ENCODE results near the gene SHB.

DNA sequence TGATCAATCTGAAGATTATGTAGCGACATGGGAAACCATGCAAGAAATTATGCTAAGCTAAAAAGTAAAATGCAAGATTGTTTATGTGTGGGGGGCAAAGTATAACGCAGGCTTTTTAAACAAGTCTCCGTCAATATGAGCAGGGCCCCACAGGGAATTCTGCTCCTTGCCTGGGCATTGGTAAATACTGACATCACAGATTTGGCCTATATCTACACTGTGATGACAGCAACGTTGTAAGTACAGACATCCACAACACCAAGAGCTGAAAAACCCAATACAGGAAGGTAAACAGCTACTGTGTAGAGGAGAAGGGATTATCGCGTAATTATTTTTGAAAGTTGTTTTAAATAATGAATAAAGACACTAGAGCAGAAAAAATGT lies 90.6 kb downstream of the SHB start:
- TF ChIP-seq, protein P1, sequence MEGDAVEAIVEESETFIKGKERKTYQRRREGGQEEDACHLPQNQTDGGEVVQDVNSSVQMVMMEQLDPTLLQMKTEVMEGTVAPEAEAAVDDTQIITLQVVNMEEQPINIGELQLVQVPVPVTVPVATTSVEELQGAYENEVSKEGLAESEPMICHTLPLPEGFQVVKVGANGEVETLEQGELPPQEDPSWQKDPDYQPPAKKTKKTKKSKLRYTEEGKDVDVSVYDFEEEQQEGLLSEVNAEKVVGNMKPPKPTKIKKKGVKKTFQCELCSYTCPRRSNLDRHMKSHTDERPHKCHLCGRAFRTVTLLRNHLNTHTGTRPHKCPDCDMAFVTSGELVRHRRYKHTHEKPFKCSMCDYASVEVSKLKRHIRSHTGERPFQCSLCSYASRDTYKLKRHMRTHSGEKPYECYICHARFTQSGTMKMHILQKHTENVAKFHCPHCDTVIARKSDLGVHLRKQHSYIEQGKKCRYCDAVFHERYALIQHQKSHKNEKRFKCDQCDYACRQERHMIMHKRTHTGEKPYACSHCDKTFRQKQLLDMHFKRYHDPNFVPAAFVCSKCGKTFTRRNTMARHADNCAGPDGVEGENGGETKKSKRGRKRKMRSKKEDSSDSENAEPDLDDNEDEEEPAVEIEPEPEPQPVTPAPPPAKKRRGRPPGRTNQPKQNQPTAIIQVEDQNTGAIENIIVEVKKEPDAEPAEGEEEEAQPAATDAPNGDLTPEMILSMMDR (conservative IDR thresholded peaks at IDR 0.05 in 1 of 2, IDR thresholded peaks at IDR 0.05 in 1 of 2; ENCODE audit: low read depth in 1 of 2, low read length in 2 of 2) = no peak
- TF ChIP-seq EZH2 (IDR thresholded peaks at IDR 0.05; ENCODE audit: low read length, missing control alignments) = no peak
